HepG2 (cell line): ENCODE results near the gene AFAP1. TPM values are rescaled to one million over a fixed set of nuclear protein-coding genes. Genes with fewer than 3 reads are reported as not detected.

ENCODE experiments used
- ARNTL ChIP-seq: sonication (generic); formaldehyde crosslinking; IDR thresholded peaks from 2 replicates; pipeline ENCODE4 v1.4.0; 2020; ENCODE audit warnings: mild to moderate bottlenecking, missing genetic modification reagents
- KLF6 ChIP-seq: IDR thresholded peaks from 2 replicates; pipeline ENCODE4 v1.8.0; 2016; ENCODE audit warnings: missing biosample characterization, missing genetic modification reagents
- NR3C1 ChIP-seq: sonication (generic); formaldehyde crosslinking; IDR thresholded peaks from 2 replicates; pipeline ENCODE4 v1.4.0; 2020; ENCODE audit warnings: missing genetic modification reagents
- RFX5 ChIP-seq: IDR thresholded peaks from 2 replicates; pipeline ENCODE4 v1.6.1; 2011; ENCODE audit warnings: low read depth, low read length, improper control_type of control experiment
- SMARCE1 ChIP-seq: fragments of 450-650 bp; IDR thresholded peaks from 2 replicates; pipeline ENCODE4 v1.6.1; 2017; ENCODE audit warnings: borderline replicate concordance
- TOPORS ChIP-seq: sonication (generic); formaldehyde crosslinking; IDR thresholded peaks from 2 replicates; pipeline ENCODE4 v1.8.0; 2023; ENCODE audit warnings: mild to moderate bottlenecking, missing genetic modification reagents
- ZMYM3 ChIP-seq: sonication (generic); formaldehyde crosslinking; IDR thresholded peaks from 2 replicates; pipeline ENCODE4 v1.5.1; 2020; ENCODE audit warnings: mild to moderate bottlenecking, missing genetic modification reagents
- ZNF510 ChIP-seq: sonication (generic); formaldehyde crosslinking; IDR thresholded peaks from 2 replicates; pipeline ENCODE4 v1.4.0; 2020; ENCODE audit warnings: low read depth, mild to moderate bottlenecking, missing genetic modification reagents
- ZNF792 ChIP-seq: IDR thresholded peaks from 2 replicates; pipeline ENCODE4 v1.6.1; 2016
- ZNF839 ChIP-seq: sonication (generic); formaldehyde crosslinking; IDR thresholded peaks from 2 replicates; pipeline ENCODE4 v1.4.0; 2020; ENCODE audit warnings: missing genetic modification reagents, mild to moderate bottlenecking, borderline replicate concordance
- ZNF891 ChIP-seq: sonication (generic); formaldehyde crosslinking; IDR thresholded peaks from 2 replicates; pipeline ENCODE4 v1.5.0; 2020; ENCODE audit warnings: mild to moderate bottlenecking, missing genetic modification reagents
- polyA plus RNA-seq, 8 experiments: library from polyadenylated mRNA; depleted of rRNA in 3 of 8; stranded (reverse) in 7 of 8; unstranded in 1 of 8; fragments of >200 nt; fragmentation: Illumina TruSeq in 4 of 8; extraction: Trizol in 4 of 8; gene quantifications; 2 replicates each; pipeline versions ENCODE4 v1.2.1 to v1.2.3, GENCODE V29; 2011 to 2016; ENCODE audit warnings: low read depth in 4 of 8, missing spikeins in 1 of 8, mixed read lengths in 1 of 8; ENCODE audit not compliant: insufficient read depth in 1 of 8
- total RNA-seq, 5 experiments: library from RNA; depleted of rRNA; stranded (reverse); fragments of >200 nt; fragmentation: Illumina TruSeq; extraction: Trizol; gene quantifications; 2 replicates each; pipeline ENCODE4 v1.2.3, GENCODE V29; 2016; ENCODE audit warnings: low read depth in 1 of 5
- TF ChIP-seq, protein P1 (sequence below): sonication (generic); formaldehyde crosslinking; IDR thresholded peaks from 2 replicates; pipeline ENCODE4 v1.5.0; 2020; ENCODE audit warnings: mild to moderate bottlenecking, missing genetic modification reagents, moderate library complexity
- TF ChIP-seq, protein P2 (sequence below): IDR thresholded peaks from 2 replicates; pipeline ENCODE4 v1.6.1; 2018; ENCODE audit warnings: missing genetic modification reagents
- TF ChIP-seq, protein P3 (sequence below): sonication (generic); formaldehyde crosslinking; conservative IDR thresholded peaks from 2 replicates; pipeline ENCODE4 v1.4.0; 2020; ENCODE audit warnings: missing genetic modification reagents
- TF ChIP-seq, protein P4 (sequence below): sonication (generic); formaldehyde crosslinking; IDR thresholded peaks from 2 replicates; pipeline ENCODE4 v1.4.0; 2020; ENCODE audit warnings: mild to moderate bottlenecking, missing genetic modification reagents, borderline replicate concordance
- TF ChIP-seq, protein P5 (sequence below): IDR thresholded peaks from 2 replicates; pipeline ENCODE4 v1.6.1; 2016; ENCODE audit warnings: mild to moderate bottlenecking, missing biosample characterization, missing genetic modification reagents
- TF ChIP-seq, protein P6 (sequence below): sonication (generic); formaldehyde crosslinking; IDR thresholded peaks from 2 replicates; pipeline ENCODE4 v1.4.0; 2020; ENCODE audit warnings: mild to moderate bottlenecking, low read depth, missing genetic modification reagents
- TF ChIP-seq, protein P7 (sequence below): sonication (generic); formaldehyde crosslinking; conservative IDR thresholded peaks from 2 replicates; pipeline ENCODE4 v1.4.0; 2020; ENCODE audit warnings: missing genetic modification reagents

Gene AFAP1
- total and polyA plus RNA-seq, 2 of the 13 experiments (the other 11 are each of a cell fraction or from before 2014, with no cell fraction given): 2.5 TPM

DNA sequence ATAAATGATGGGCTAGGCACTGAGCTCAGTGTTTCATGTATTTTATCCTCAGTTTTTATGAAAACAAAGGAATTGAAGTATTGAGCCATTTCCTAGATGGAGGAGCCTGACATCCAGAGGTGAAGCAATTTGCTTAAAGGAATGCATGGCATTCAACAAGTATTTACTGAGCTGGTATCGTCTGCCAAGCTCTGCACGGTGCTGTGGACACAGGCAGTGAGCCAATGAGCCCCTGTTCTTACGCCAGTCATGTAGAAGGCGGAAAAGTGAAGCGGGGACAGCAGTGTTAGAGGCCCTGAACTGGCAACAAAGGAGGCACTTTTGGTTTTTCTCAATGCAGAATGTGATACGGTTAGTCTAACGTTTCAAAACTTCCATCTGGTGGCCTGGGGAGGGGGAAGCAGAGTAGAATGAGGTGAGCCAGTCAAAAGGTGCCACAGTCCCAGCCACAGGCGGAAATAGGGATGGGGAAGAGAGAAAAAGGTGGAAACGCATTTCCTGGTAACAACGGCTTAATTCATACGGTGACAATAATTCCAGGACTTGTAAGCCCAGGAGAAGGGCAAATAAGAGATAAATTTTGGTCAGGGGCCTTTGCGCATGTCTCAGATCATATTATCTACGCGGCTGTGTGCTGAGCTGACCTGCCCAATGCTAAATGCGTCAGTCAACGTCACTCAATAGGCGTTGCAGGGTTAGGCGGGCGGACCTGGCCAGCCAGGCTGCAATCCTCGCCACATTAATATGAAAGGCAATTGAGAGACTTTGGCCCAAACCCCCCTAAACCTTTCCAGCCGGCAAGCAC lies 133.9 kb downstream of the AFAP1 start (continued):
- TF ChIP-seq, protein P1, sequence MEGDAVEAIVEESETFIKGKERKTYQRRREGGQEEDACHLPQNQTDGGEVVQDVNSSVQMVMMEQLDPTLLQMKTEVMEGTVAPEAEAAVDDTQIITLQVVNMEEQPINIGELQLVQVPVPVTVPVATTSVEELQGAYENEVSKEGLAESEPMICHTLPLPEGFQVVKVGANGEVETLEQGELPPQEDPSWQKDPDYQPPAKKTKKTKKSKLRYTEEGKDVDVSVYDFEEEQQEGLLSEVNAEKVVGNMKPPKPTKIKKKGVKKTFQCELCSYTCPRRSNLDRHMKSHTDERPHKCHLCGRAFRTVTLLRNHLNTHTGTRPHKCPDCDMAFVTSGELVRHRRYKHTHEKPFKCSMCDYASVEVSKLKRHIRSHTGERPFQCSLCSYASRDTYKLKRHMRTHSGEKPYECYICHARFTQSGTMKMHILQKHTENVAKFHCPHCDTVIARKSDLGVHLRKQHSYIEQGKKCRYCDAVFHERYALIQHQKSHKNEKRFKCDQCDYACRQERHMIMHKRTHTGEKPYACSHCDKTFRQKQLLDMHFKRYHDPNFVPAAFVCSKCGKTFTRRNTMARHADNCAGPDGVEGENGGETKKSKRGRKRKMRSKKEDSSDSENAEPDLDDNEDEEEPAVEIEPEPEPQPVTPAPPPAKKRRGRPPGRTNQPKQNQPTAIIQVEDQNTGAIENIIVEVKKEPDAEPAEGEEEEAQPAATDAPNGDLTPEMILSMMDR (CRISPR knock-in tag): peak; percentile 17; the same call in 1 of the 2 replicates
- TF ChIP-seq ZNF510 (CRISPR knock-in tag) (no peak), SMARCE1 (no peak), NR3C1 (CRISPR knock-in tag) (no peak), ZNF839 (CRISPR knock-in tag) (no peak), ZNF891 (CRISPR knock-in tag) (no peak), KLF6 (CRISPR knock-in tag) (no peak), ZMYM3 (CRISPR knock-in tag) (no peak), ZNF792 (CRISPR knock-in tag) (no peak; the same call in 1 of the 2 replicates), RFX5 (no peak), TOPORS (CRISPR knock-in tag) (no peak), ARNTL (CRISPR knock-in tag) (no peak)
- TF ChIP-seq, protein P2, sequence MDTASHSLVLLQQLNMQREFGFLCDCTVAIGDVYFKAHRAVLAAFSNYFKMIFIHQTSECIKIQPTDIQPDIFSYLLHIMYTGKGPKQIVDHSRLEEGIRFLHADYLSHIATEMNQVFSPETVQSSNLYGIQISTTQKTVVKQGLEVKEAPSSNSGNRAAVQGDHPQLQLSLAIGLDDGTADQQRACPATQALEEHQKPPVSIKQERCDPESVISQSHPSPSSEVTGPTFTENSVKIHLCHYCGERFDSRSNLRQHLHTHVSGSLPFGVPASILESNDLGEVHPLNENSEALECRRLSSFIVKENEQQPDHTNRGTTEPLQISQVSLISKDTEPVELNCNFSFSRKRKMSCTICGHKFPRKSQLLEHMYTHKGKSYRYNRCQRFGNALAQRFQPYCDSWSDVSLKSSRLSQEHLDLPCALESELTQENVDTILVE: peak; percentile 60
- TF ChIP-seq, protein P3, sequence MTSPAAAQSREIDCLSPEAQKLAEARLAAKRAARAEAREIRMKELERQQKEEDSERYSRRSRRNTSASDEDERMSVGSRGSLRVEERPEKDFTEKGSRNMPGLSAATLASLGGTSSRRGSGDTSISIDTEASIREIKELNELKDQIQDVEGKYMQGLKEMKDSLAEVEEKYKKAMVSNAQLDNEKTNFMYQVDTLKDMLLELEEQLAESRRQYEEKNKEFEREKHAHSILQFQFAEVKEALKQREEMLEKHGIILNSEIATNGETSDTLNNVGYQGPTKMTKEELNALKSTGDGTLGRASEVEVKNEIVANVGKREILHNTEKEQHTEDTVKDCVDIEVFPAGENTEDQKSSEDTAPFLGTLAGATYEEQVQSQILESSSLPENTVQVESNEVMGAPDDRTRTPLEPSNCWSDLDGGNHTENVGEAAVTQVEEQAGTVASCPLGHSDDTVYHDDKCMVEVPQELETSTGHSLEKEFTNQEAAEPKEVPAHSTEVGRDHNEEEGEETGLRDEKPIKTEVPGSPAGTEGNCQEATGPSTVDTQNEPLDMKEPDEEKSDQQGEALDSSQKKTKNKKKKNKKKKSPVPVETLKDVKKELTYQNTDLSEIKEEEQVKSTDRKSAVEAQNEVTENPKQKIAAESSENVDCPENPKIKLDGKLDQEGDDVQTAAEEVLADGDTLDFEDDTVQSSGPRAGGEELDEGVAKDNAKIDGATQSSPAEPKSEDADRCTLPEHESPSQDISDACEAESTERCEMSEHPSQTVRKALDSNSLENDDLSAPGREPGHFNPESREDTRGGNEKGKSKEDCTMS (CRISPR knock-in tag): no peak
- TF ChIP-seq, protein P4, sequence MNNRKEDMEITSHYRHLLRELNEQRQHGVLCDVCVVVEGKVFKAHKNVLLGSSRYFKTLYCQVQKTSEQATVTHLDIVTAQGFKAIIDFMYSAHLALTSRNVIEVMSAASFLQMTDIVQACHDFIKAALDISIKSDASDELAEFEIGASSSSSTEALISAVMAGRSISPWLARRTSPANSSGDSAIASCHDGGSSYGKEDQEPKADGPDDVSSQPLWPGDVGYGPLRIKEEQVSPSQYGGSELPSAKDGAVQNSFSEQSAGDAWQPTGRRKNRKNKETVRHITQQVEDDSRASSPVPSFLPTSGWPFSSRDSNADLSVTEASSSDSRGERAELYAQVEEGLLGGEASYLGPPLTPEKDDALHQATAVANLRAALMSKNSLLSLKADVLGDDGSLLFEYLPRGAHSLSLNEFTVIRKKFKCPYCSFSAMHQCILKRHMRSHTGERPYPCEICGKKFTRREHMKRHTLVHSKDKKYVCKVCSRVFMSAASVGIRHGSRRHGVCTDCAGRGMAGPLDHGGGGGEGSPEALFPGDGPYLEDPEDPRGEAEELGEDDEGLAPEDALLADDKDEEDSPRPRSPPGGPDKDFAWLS (CRISPR knock-in tag): no peak
- TF ChIP-seq, protein P5, sequence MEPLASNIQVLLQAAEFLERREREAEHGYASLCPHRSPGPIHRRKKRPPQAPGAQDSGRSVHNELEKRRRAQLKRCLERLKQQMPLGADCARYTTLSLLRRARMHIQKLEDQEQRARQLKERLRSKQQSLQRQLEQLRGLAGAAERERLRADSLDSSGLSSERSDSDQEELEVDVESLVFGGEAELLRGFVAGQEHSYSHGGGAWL (CRISPR knock-in tag): no peak
- TF ChIP-seq, protein P6, sequence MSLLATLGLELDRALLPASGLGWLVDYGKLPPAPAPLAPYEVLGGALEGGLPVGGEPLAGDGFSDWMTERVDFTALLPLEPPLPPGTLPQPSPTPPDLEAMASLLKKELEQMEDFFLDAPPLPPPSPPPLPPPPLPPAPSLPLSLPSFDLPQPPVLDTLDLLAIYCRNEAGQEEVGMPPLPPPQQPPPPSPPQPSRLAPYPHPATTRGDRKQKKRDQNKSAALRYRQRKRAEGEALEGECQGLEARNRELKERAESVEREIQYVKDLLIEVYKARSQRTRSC (CRISPR knock-in tag): no peak
- TF ChIP-seq, protein P7, sequence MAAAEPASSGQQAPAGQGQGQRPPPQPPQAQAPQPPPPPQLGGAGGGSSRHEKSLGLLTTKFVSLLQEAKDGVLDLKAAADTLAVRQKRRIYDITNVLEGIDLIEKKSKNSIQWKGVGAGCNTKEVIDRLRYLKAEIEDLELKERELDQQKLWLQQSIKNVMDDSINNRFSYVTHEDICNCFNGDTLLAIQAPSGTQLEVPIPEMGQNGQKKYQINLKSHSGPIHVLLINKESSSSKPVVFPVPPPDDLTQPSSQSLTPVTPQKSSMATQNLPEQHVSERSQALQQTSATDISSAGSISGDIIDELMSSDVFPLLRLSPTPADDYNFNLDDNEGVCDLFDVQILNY (CRISPR knock-in tag): no peak
